IMR-90 (cell line): ENCODE data around the gene ZNF525. TPM values are rescaled to one million over a fixed set of nuclear protein-coding genes. Genes with fewer than 3 reads are reported as not detected.

Experiments used
- ATAC-seq: fragments of 200-7000 bp; cut with Tn5 transposase; 2 replicates; pipeline ENCODE4 v1.9.1; 2020; ENCODE audit warnings: low read depth, mild to moderate bottlenecking, moderate library complexity
- BruUV-seq: library from RNA; stranded (reverse); fragments of 400-500 nt; replicated peaks from 2 replicates; lab custom pipeline; 2021; lab: Mats Ljungman, UMichigan
- CTCF ChIA-PET: fragments of 300-600 bp; formaldehyde crosslinking; extraction: SDS; loops from one replicate; lab custom pipeline; 2021; ENCODE audit warnings: antibody characterized with exemption; lab: Yijun Ruan, JAX
- POLR2A ChIA-PET: fragments of 300-600 bp; sonication (Branson Sonifier 250); formaldehyde crosslinking; loops from one replicate; lab custom pipeline; 2022; ENCODE audit warnings: antibody characterized with exemption; ENCODE audit not compliant: unreplicated experiment; lab: Charles Lee
- DNase-seq: peaks from one replicate; pipeline ENCODE4 v3.0.0; 2013
- H2AFZ ChIP-seq: replicated peaks from 2 replicates; pipeline ENCODE3; 2013; ENCODE audit warnings: low read length, mild to moderate bottlenecking; ENCODE audit not compliant: poor library complexity
- H2AK5ac ChIP-seq: 2 replicates; pipeline ENCODE4 v1.6.1; 2013; ENCODE audit warnings: low read depth, low read length, inconsistent platforms
- H2AK9ac ChIP-seq: replicated peaks from 2 replicates; pipeline ENCODE3; 2013; ENCODE audit warnings: mild to moderate bottlenecking, low read depth, low read length, moderate library complexity; ENCODE audit not compliant: poor library complexity
- H2BK120ac ChIP-seq: 2 replicates; pipeline ENCODE4 v1.6.1; 2013; ENCODE audit warnings: low read depth, low read length, inconsistent platforms
- H2BK15ac ChIP-seq: 3 replicates; pipeline ENCODE4 v1.6.1; 2013; ENCODE audit warnings: low read depth, low read length, inconsistent platforms
- H2BK20ac ChIP-seq: 2 replicates; pipeline ENCODE4 v1.6.1; 2013; ENCODE audit warnings: low read depth, mild to moderate bottlenecking, inconsistent platforms, low read length, moderate library complexity
- H2BK5ac ChIP-seq: 2 replicates; pipeline ENCODE4 v1.6.1; 2013; ENCODE audit warnings: mild to moderate bottlenecking, low read depth, low read length, inconsistent platforms; ENCODE audit not compliant: poor library complexity, severe bottlenecking
- H3K14ac ChIP-seq: replicated peaks from 2 replicates; pipeline ENCODE4 v1.6.1; 2013; ENCODE audit warnings: low read depth, low read length, inconsistent platforms
- H3K18ac ChIP-seq: 2 replicates; pipeline ENCODE4 v1.6.1; 2013; ENCODE audit warnings: low read depth, low read length, control low read depth
- H3K23ac ChIP-seq: 2 replicates; pipeline ENCODE4 v1.6.1; 2013; ENCODE audit warnings: low read depth, low read length, inconsistent platforms
- H3K27ac ChIP-seq: 2 replicates; pipeline ENCODE4 v1.5.1; 2013; ENCODE audit warnings: mild to moderate bottlenecking, control low read depth, low read length; ENCODE audit not compliant: insufficient read depth
- H3K27me3 ChIP-seq: 2 replicates; pipeline ENCODE4 v1.6.1; 2013; ENCODE audit warnings: low read length; ENCODE audit not compliant: control insufficient read depth, insufficient read depth
- H3K36me3 ChIP-seq: 2 replicates; pipeline ENCODE4 v1.6.1; 2013; ENCODE audit warnings: low read length, mixed read lengths; ENCODE audit not compliant: control insufficient read depth, insufficient read depth
- H3K4ac ChIP-seq: 2 replicates; pipeline ENCODE4 v1.6.1; 2013; ENCODE audit warnings: low read depth, low read length, inconsistent platforms
- H3K4me1 ChIP-seq: 2 replicates; pipeline ENCODE4 v1.6.1; 2013; ENCODE audit warnings: low read length, mixed read lengths; ENCODE audit not compliant: control insufficient read depth, insufficient read depth
- H3K4me2 ChIP-seq: 2 replicates; pipeline ENCODE4 v1.6.1; 2013; ENCODE audit warnings: low read depth, mild to moderate bottlenecking, control low read depth, low read length, moderate library complexity
- H3K4me3 ChIP-seq: 2 replicates; pipeline ENCODE4 v1.5.1; 2013; ENCODE audit warnings: low read depth, mild to moderate bottlenecking, control low read depth, low read length, moderate library complexity; ENCODE audit not compliant: insufficient read depth
- H3K56ac ChIP-seq: 2 replicates; pipeline ENCODE4 v1.6.1; 2013; ENCODE audit warnings: low read length, inconsistent platforms; ENCODE audit not compliant: insufficient read depth; ENCODE audit errors: extremely low read depth
- H3K79me1 ChIP-seq, 2 experiments: 2 replicates each; pipeline ENCODE4 v1.6.1; 2013; ENCODE audit warnings: low read length in 2 of 2, inconsistent platforms in 1 of 2, low read depth in 1 of 2
- H3K9ac ChIP-seq: 2 replicates; pipeline ENCODE4 v1.6.1; 2013; ENCODE audit warnings: low read depth, low read length, control low read depth
- H3K9me1 ChIP-seq: 2 replicates; pipeline ENCODE4 v1.6.1; 2013; ENCODE audit warnings: low read length, inconsistent platforms; ENCODE audit not compliant: insufficient read depth
- H3K9me3 ChIP-seq: 2 replicates; pipeline ENCODE4 v1.6.1; 2013; ENCODE audit warnings: low read length; ENCODE audit not compliant: control insufficient read depth, insufficient read depth
- H4K20me1 ChIP-seq: 2 replicates; pipeline ENCODE4 v1.6.1; 2013; ENCODE audit warnings: low read length, inconsistent platforms; ENCODE audit not compliant: insufficient read depth
- H4K5ac ChIP-seq: 2 replicates; pipeline ENCODE4 v1.6.1; 2013; ENCODE audit warnings: mild to moderate bottlenecking, low read depth, low read length, control low read depth
- H4K8ac ChIP-seq, 2 experiments: 2 replicates each; pipeline ENCODE4 v1.6.1; 2013; ENCODE audit warnings: low read depth in 2 of 2, low read length in 2 of 2, control low read depth in 1 of 2, inconsistent platforms in 1 of 2
- H4K91ac ChIP-seq: 2 replicates; pipeline ENCODE4 v1.6.1; 2013; ENCODE audit warnings: low read depth, low read length, inconsistent platforms; ENCODE audit not compliant: insufficient read depth
- BHLHE40 ChIP-seq: fragments of 150-350 bp; IDR thresholded peaks from 2 replicates; pipeline ENCODE4 v1.6.1; 2016; ENCODE audit warnings: mild to moderate bottlenecking, low read depth, low read length
- CEBPB ChIP-seq: IDR thresholded peaks from 2 replicates; pipeline ENCODE4 v1.6.1; 2012; ENCODE audit warnings: low read depth, low read length, improper control_type of control experiment
- CHD1 ChIP-seq: IDR thresholded peaks from 2 replicates; pipeline ENCODE4 v1.6.1; 2012; ENCODE audit warnings: low read depth, low read length, improper control_type of control experiment
- CTCF ChIP-seq: conservative IDR thresholded peaks from 2 replicates; pipeline ENCODE4 v1.5.1; 2012; ENCODE audit warnings: mild to moderate bottlenecking, low read depth, low read length, improper control_type of control experiment
- FOS ChIP-seq: fragments of 150-350 bp; IDR thresholded peaks from 2 replicates; pipeline ENCODE4 v1.6.1; 2016; ENCODE audit warnings: low read depth, low read length
- MAFK ChIP-seq: IDR thresholded peaks from 2 replicates; pipeline ENCODE4 v1.6.1; 2012; ENCODE audit warnings: low read depth, low read length, improper control_type of control experiment
- MXI1 ChIP-seq: IDR thresholded peaks from 2 replicates; pipeline ENCODE4 v1.6.1; 2012; ENCODE audit warnings: low read depth, mild to moderate bottlenecking, low read length, moderate library complexity, borderline replicate concordance
- POLR2A ChIP-seq: IDR thresholded peaks from 2 replicates; pipeline ENCODE4 v1.6.1; 2012; ENCODE audit warnings: mild to moderate bottlenecking, low read depth, low read length
- RAD21 ChIP-seq: IDR thresholded peaks from 2 replicates; pipeline ENCODE4 v1.6.1; 2012; ENCODE audit warnings: low read length, improper control_type of control experiment
- RFX5 ChIP-seq: IDR thresholded peaks from 2 replicates; pipeline ENCODE4 v1.8.0; 2012; ENCODE audit warnings: low read depth, mild to moderate bottlenecking, low read length, moderate library complexity
- WGBS, 2 experiments: methylation state at CpG; one replicate each; pipeline versions ENCODE4 v1.1.5 to v1.1.7; 2013; ENCODE audit warnings: missing lambda C conversion rate in 2 of 2; ENCODE audit not compliant: insufficient read length in 1 of 2; ENCODE audit errors: extremely low coverage in 2 of 2; 5-methylcytosine and 5-hydroxymethylcytosine counted together
- dilution Hi-C: fragments of 300-500 bp; cut with HindIII; formaldehyde crosslinking; loops from one replicate; pipeline ENCODE4 v1.14.3; 2018; ENCODE audit warnings: low sequenced_read_pairs; ENCODE audit not compliant: unreplicated experiment
- in situ Hi-C: fragments of 300-500 bp; cut with MboI; formaldehyde crosslinking; loops from 3 replicates; pipeline ENCODE4 v1.14.3; 2019; ENCODE audit warnings: low sequenced_read_pairs, inconsistent platforms, mixed read lengths
- intact Hi-C: fragments of 100-400 bp; cut with micrococcal nuclease; formaldehyde crosslinking; loops from 2 replicates; pipeline ENCODE4 v1.10.0; 2022
- polyA plus RNA-seq, 3 experiments: library from polyadenylated mRNA; depleted of rRNA; stranded (reverse); fragments of >200 nt; gene quantifications; 2 replicates each; pipeline ENCODE4 v1.2.3, GENCODE V29; 2012; ENCODE audit warnings: low replicate concordance in 1 of 3
- total RNA-seq: library from RNA; depleted of rRNA; stranded (reverse); fragments of >200 nt; gene quantifications from 2 replicates; pipeline ENCODE4 v1.2.3, GENCODE V29; 2012

The ZNF525 gene
- total and polyA plus RNA-seq, 2 of the 4 experiments (the other 2 are of a cell fraction): 1.4 to 4.5 TPM

GRCh38 chr19:53374288-53374687 is 8.8 kb downstream of the ZNF525 start:
- Histone ChIP-seq H3K4me3 (no peak overlapping the region), H2AK9ac (no peak overlapping the region), H3K18ac (no peak overlapping the region), H2AK5ac (no peak overlapping the region), H3K23ac (no peak overlapping the region), H4K20me1 (no peaks in the 10 kb centered on the region), H3K4me2 (no peak overlapping the region), H2AFZ (no peak overlapping the region), H2BK15ac (no peak overlapping the region), H3K9me3 (no peaks in the 10 kb centered on the region), H2BK5ac (no peak overlapping the region), H4K8ac (no peak overlapping the region), H2BK120ac (no peak overlapping the region), H3K79me1 (no peaks in the 10 kb centered on the region), H3K9ac (no peak overlapping the region), H3K36me3 (peaks cover 8% of the 10 kb centered on the region; the same call in 1 of the 2 replicates), H2BK20ac (no peak overlapping the region), H3K9me1 (no peaks in the 10 kb centered on the region), H4K91ac (no peak overlapping the region), H4K5ac (no peak overlapping the region), H3K4me1 (no peaks in the 10 kb centered on the region), H3K14ac (no peak overlapping the region), H3K56ac (no peak overlapping the region), H3K4ac (no peak overlapping the region), H3K27me3 (no peaks in the 10 kb centered on the region), H3K27ac (no peak overlapping the region)
- BruUV-seq: no TSS peak
- CTCF ChIA-PET: no interaction called here
- POLR2A ChIA-PET: no interaction called here
- no CpG with 5 or more reads among the region's 3 CpGs for whole genome bisulfite sequencing, 2 experiments
- intact Hi-C loops (no loop called here), dilution Hi-C loops (no loop called here), in situ Hi-C loops (no loop called here)
- no peak for TF ChIP-seq MAFK
- no peak for TF ChIP-seq CEBPB
- TF ChIP-seq FOS: no peak
- no peak for TF ChIP-seq RFX5
- no peak for TF ChIP-seq RAD21
- no peak for TF ChIP-seq POLR2A
- no peak for TF ChIP-seq CHD1
- no peak for TF ChIP-seq CTCF
- no peak for TF ChIP-seq MXI1
- TF ChIP-seq BHLHE40: no peak
- ATAC-seq (no peak), DNase-seq (no peak)
